HG03025 (cell line): ENCODE measurements around the gene SYT6.

ENCODE experiments used
- ATAC-seq: cut with Tn5 transposase; IDR thresholded peaks from one replicate; pipeline ENCODE4 v1.9.1; 2021; ENCODE audit warnings: mild to moderate bottlenecking, moderate library complexity; ENCODE audit not compliant: unreplicated experiment, low FRiP score

The SYT6 gene

DNA sequence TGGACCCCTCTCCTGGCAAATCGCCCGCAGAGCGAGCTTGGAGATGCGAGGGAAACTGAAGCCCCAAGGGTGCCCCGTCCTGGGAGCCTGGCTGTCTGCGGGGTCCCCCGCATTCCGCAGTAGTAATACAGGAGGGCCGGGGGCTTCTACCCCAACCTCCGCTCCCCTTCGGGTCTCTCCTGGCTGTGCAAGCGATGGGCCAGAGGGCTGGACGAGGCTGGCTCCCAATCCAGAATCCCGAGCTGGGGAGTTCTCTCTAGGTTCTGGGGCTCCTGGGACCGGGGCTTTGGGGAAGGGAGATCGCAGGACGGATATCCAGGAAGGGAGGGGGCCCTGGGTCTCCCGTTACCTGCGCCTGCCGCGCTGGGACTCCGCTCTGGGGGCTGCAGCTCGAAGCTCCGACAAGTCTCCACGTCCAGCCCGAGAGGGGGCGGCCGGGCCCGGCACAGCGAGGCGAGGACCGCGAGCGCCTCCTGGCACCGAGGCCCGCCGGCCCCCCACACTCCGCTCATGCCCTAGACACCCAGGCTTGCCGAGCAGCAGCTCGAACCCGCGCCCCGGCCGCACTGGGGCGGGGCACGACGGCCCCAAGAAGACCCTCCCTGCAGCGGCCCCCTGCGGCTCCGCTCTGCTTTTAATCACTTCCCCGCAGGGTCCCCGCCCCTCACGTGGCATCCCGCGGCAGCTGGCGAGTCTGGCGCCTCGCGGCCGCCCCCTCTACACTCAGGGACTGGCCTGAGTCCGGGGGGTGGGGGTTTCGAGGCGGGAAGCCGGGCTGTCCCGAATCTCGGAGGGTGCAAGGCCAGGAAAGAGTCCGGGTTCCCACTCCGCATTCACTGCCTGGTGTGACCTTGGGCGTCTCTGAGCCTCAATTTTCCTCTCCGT, at the start of gene SYT6:
Gene SYT6, minus strand, starts transcription at position 609 of the 885 bp plus-strand sequence. Its CDS starts 97 bp downstream, at position 512.
- ATAC-seq: no peak

DNA sequence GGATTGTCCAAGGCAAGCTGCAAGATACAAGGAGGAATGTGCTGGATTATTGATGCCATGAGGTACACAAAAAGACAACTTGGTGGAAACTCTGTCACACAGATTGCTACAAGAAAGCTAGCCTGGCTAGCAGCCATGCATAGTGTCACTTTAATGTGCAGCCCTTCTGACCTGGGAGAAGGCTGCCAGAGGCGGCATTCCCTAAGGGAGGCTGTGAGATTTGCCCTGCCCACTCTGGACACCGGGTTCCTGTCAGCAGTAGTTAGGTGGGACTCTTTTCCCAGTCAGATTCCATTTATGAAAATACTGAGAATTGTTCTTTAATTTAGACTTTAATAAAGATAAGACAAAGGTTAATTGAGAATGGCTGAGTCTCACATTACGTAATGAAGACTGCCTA, 47.8 kb upstream of the SYT6 start:
- ATAC-seq: no peak

DNA sequence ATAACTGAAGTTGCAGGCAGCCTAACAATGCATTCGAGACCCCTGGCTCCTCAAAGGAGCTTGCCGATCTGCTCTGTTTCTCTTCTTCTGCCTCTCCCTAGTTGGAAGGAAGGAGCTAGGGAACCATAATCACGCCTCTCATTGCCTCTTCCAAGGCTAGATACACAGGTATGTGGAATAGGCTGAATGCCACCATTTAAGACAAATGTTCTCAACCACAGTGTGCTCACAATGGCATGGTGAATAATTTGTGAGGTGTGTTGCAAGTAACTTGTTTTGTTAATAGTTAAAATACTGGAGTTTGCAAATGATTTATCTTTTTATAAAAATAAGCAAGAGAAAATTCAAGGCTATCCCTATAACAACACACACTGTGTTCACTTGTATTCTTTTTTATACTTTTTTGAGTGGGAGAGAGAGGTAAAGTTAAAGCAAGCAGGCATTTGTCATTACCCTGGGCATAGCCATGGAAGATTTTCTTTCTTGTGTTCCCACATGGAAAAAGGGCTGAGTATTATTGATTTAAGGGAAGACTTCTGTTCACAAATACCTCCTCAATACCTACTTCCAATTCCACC, 45.4 kb upstream of the SYT6 start:
- no peak for ATAC-seq

- no peak for ATAC-seq
Measured at GRCh38 chr1:114196992-114197907, 43.6 kb upstream of the SYT6 start.

DNA sequence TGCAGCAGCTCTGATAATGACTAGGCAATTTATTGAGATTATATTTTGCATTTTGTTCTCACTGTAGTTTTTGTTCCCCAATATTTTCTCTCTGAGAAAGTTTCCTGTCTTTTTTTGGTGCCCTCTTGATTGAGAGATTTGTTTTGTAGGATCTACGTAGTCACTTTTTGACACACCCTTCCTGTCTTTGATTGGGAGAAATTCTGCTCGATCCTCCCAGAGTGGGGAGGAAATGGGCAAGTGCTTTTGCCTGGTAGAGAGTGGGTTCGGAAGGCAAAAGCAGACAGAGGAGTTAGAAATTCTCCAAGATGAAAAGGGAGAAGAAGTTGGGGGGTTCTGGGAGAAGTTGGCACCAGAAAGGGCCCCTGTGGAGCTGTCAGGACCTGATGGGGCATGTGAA, 42.1 kb upstream of the SYT6 start:
- ATAC-seq: no peak

- no peak for ATAC-seq
Measured at GRCh38 chr1:114192328-114192727, 38.7 kb upstream of the SYT6 start.

DNA sequence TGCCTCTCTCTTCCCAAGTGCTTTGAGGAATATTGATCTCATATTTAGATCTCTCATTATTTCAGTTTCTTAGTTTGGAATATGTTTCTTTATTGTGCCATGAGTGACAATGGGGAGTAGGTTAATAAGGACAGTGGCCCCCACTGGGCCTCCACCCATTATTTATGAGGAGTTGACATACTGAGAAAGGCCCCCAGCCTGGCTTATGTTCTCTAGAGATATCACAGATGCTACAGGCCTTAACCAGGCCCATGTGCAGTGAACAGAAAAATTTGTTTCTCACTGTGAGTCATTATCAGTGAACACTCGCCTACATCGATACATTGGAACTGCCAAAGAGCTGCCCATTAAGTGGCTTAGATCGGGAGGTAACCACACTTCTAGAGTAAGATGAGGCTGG, 35.7 kb upstream of the SYT6 start:
- ATAC-seq: no peak

DNA sequence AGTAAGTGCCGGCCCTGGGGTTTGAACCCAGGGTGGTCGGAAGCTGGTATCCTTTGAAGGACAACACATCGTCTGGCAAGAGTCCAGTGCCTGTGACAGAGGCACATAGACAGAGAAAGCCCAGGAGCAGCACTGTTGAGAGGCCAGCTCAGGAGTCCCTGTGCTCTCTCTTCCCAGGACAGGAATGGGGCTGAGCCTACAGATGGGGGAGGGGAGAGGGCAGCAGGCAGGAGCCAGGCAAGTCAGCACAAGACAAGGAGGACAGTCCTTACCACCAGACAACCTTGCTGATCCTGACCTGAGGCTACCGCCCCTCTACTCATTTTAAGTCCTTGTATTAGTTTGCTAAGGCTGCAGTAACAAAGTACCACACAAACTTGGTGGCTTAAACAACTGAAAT, 27.7 kb upstream of the SYT6 start:
- ATAC-seq: no peak

DNA sequence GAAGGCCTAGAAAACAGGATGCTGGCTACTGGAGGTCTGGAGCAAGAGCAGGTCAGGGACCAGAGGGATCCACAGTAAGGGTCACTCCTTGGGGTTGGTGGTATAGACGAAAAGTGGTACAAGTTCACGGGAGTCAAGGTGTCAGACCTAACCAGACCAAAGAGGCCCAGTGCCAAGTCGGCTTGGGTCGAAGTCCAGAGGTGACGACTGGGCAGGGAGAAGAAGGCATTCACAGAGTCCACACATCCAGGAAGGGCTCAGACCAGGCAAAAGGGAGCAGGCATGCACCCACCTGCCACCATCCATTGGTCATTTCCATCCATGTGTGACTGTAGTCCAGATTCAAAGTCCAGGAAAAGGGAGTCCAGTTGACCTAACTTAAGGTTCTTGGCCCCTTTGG, 27.1 kb upstream of the SYT6 start:
- no peak for ATAC-seq

GRCh38 chr1:114178936-114179335, 25.3 kb upstream of the SYT6 start:
- no peak for ATAC-seq

GRCh38 chr1:114177282-114177681, 23.6 kb upstream of the SYT6 start:
- ATAC-seq: no peak

GRCh38 chr1:114176366-114176765, 22.7 kb upstream of the SYT6 start:
- no peak for ATAC-seq

DNA sequence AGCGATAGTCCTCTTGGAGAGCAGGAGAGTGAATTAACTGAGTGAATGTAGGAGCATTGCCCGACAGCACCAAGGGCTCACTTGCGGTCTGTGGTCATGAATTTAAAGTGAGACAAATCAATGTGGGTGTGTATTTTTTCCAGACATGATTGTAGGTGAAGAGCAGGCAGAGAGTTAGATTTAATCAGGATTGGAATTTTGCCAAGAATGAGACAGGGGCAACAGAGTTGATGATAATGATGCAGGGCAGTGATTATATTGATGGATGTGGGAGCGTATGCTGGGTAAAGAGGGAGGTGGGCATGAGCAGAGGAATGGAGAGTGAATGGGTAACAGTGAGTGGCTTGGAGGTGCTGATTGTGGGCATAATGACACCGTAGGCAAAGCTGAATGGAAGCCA, 20.0 kb upstream of the SYT6 start:
- no peak for ATAC-seq

GRCh38 chr1:114169509-114169908, 15.8 kb upstream of the SYT6 start:
- no peak for ATAC-seq

- ATAC-seq: no peak
Measured at GRCh38 chr1:114167226-114167625, 13.6 kb upstream of the SYT6 start.

DNA sequence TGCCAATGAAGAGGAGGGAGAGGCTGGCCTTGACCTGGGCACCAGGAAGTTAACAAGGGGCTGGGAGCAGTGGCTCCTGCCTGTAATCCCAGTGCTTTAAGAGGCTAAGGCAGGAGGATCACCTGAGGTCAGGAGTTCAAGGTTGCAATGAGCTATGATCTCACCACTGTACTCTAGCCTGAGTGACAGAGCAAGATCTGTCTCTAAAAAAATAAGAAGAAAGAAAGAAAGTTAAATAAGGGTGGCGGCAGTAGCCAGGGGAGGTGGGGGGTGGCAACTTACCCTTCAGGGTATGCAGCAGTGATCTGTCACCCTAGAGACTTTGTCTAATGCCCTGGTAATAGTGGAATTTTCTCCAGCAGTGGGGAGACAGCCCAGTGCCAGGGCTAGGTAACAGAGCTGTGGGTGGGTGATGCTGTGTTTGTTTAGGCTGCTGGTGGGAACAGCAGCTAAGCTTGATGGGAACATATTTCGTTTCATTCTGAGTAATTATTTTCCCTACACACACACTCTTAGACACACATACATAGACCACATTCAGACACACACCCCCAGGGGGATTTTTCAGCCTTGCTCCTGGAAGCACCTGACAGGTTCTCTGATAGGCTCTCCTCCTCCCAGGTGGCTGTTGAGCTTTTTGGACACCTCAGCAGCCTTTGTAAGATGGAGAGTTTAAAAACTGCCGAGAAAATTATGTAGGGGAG, 11.3 kb upstream of the SYT6 start:
- ATAC-seq: no peak

- no peak for ATAC-seq
Measured at GRCh38 chr1:114159941-114160340, 6.3 kb upstream of the SYT6 start.

GRCh38 chr1:114157275-114157660, 3.6 kb upstream of the SYT6 start:
- no peak for ATAC-seq

GRCh38 chr1:114156538-114157274, 3.0 kb upstream of the SYT6 start:
- ATAC-seq: no peak

- ATAC-seq: no peak
Measured at GRCh38 chr1:114155706-114156105, 2.0 kb upstream of the SYT6 start.
